GM12864 (cell line): ENCODE measurements around the gene CTSA.
"Not testable (repeated sequence)": the region's sequence is repeated elsewhere in the genome, so short reads cannot be mapped to it uniquely, and the experiment has no call there.

ENCODE experiments used
- DNase-seq: peaks from one replicate; pipeline ENCODE4 v3.0.0-alpha.2; 2011; ENCODE audit warnings: low read depth
- H3K4me3 ChIP-seq: 2 replicates; pipeline ENCODE4 v1.5.1; 2011; ENCODE audit warnings: mild to moderate bottlenecking, low read depth, low read length, control low read depth
- CTCF ChIP-seq: IDR thresholded peaks from 2 replicates; pipeline ENCODE4 v1.5.1; 2011; ENCODE audit warnings: low read depth, mild to moderate bottlenecking, moderate library complexity, low read length, control low read depth, inconsistent platforms; ENCODE audit errors: missing control alignments

Gene CTSA

GRCh38 chr20:45867136-45867818 lies 23.9 kb upstream of the CTSA start:
- no peak overlapping the region for H3K4me3 ChIP-seq
- no peak for TF ChIP-seq CTCF
- DNase-seq: no peak

- DNase-seq: no peak
- no peak overlapping the region for H3K4me3 ChIP-seq
- no peak for TF ChIP-seq CTCF
Observed at GRCh38 chr20:45867819-45868176, 23.3 kb upstream of the CTSA start.

- TF ChIP-seq CTCF: no peak
- H3K4me3 ChIP-seq: no peak overlapping the region
- no peak for DNase-seq
Observed at GRCh38 chr20:45872626-45873025, 18.5 kb upstream of the CTSA start.

- no peak for DNase-seq
- no peak for TF ChIP-seq CTCF
- H3K4me3 ChIP-seq: no peak overlapping the region
Observed at GRCh38 chr20:45873409-45874103, 17.6 kb upstream of the CTSA start.

GRCh38 chr20:45874104-45874481 lies 17.0 kb upstream of the CTSA start:
- not testable (repeated sequence) for DNase-seq, H3K4me3 ChIP-seq

- TF ChIP-seq CTCF: no peak
- no peak overlapping the region for H3K4me3 ChIP-seq
- DNase-seq: no peak
Observed at GRCh38 chr20:45874576-45874975, 16.6 kb upstream of the CTSA start.

- DNase-seq: no peak
- H3K4me3 ChIP-seq: no peak overlapping the region
- no peak for TF ChIP-seq CTCF
Observed at GRCh38 chr20:45878076-45878761, 12.9 kb upstream of the CTSA start.
